Body of pancreas (tissue), 4 donors: ENCODE data around the gene UGT1A1. TPM values are rescaled to one million over a fixed set of nuclear protein-coding genes. Genes with fewer than 3 reads are reported as not detected.

ENCODE experiments used
- ATAC-seq: fragments of 150-250 bp; one replicate; pipeline ENCODE4 v1.9.1; 2016
- DNase-seq, 4 donors: peaks; one replicate each; pipeline ENCODE4 v3.0.0-alpha.2; 2019
- H3K27ac ChIP-seq, 4 donors: fragments of 200-600 bp; sonication (generic); 1 replicate in 3 of 4; 2 replicates in 1 of 4; pipeline versions ENCODE4 v1.5.1 to v1.6.1; 2016 to 2019; ENCODE audit warnings: mild to moderate bottlenecking in 1 of 4, mixed read lengths in 1 of 4, moderate library complexity in 1 of 4
- H3K27me3 ChIP-seq, 2 donors: fragments of 200-600 bp; sonication (generic); one replicate each; pipeline ENCODE4 v1.6.0; 2016; ENCODE audit warnings: mild to moderate bottlenecking in 1 of 2
- H3K36me3 ChIP-seq, 2 donors: fragments of 200-600 bp; sonication (generic); replicated peaks in 1 of 2; 2 replicates each; pipeline ENCODE4 v1.5.1; 2016; ENCODE audit warnings: low read depth in 2 of 2; ENCODE audit not compliant: insufficient read depth in 1 of 2
- H3K4me1 ChIP-seq: fragments of 200-600 bp; sonication (generic); one replicate; pipeline ENCODE4 v1.6.0; 2016
- H3K4me3 ChIP-seq, 2 donors: fragments of 200-600 bp; sonication (generic); 1 replicate in 1 of 2; 2 replicates in 1 of 2; pipeline ENCODE4 v1.5.1; 2016 to 2019
- H3K9me3 ChIP-seq, 3 donors: fragments of 200-600 bp; sonication (generic); 1 replicate in 2 of 3; 2 replicates in 1 of 3; pipeline ENCODE4 v1.5.1; 2016
- CTCF ChIP-seq, 7 experiments: fragments of 450-650 bp in 4 of 7; fragments of 200-600 bp in 3 of 7; sonication (generic) in 3 of 7; IDR thresholded peaks; one replicate each; pipeline ENCODE4 v1.5.1; 2016 to 2019; ENCODE audit warnings: antibody characterized with exemption in 7 of 7
- POLR2A ChIP-seq, 3 donors: fragments of 450-650 bp; IDR thresholded peaks; one replicate each; pipeline ENCODE4 v1.6.1; 2016; ENCODE audit warnings: antibody characterized with exemption in 3 of 3, mild to moderate bottlenecking in 2 of 3
- WGBS, 2 donors: methylation state at CpG; one replicate each; pipeline ENCODE4 v1.1.5; 2017; 5-methylcytosine and 5-hydroxymethylcytosine counted together
- intact Hi-C: fragments of 100-400 bp; cut with DNase I; formaldehyde crosslinking; loops from one replicate; pipeline ENCODE4 v1.15.1; 2023
- total RNA-seq, 2 donors: library from RNA; depleted of rRNA; stranded (reverse); fragments of >200 nt; gene quantifications; one replicate each; pipeline ENCODE4 v1.1.0, GENCODE V29; 2016

The UGT1A1 gene
- total RNA-seq, 2 donors from 2014 or later: not detected

GRCh38 chr2:233813236-233814055 lies 53.4 kb downstream of the UGT1A1 start:
- peak in 1 of 4 donors; percentile 1 for DNase-seq

GRCh38 chr2:233814056-233814835 lies 54.2 kb downstream of the UGT1A1 start:
- TF ChIP-seq CTCF (IDR thresholded peaks at IDR 0.05): no peak
- no peak for TF ChIP-seq POLR2A (IDR thresholded peaks at IDR 0.05)

More at GRCh38 chr2:233813236-233814055, 53.4 kb downstream of the UGT1A1 start:
- ATAC-seq: no peak
- TF ChIP-seq CTCF (IDR thresholded peaks at IDR 0.05): no peak
- no peak for TF ChIP-seq POLR2A (IDR thresholded peaks at IDR 0.05)
- 64 to 73% methylated on average over 2 to 3 of the region's 3 CpGs for WGBS, 2 donors
- no peak overlapping the region for H3K4me3 ChIP-seq
- intact Hi-C loops: no loop called here
- H3K36me3 ChIP-seq: no peaks in the 10 kb centered on the region
- no peak overlapping the region for H3K27ac ChIP-seq
- no peaks in the 10 kb centered on the region for H3K4me1 ChIP-seq
- H3K9me3 ChIP-seq: no peaks in the 10 kb centered on the region
- H3K27me3 ChIP-seq: no peaks in the 10 kb centered on the region

GRCh38 chr2:233815861-233816260 lies 55.8 kb downstream of the UGT1A1 start:
- H3K27me3 ChIP-seq: no peaks in the 10 kb centered on the region
- H3K4me3 ChIP-seq: no peak overlapping the region
- no peaks in the 10 kb centered on the region for H3K36me3 ChIP-seq
- TF ChIP-seq POLR2A (IDR thresholded peaks at IDR 0.05) (no peak), CTCF (IDR thresholded peaks at IDR 0.05) (no peak)
- ATAC-seq: no peak
- 74 to 83% methylated on average over 6 of the region's 6 CpGs for WGBS, 2 donors
- H3K27ac ChIP-seq: no peak overlapping the region
- no peaks in the 10 kb centered on the region for H3K4me1 ChIP-seq
- DNase-seq: no peak
- intact Hi-C loops: no loop called here
- no peaks in the 10 kb centered on the region for H3K9me3 ChIP-seq

More at GRCh38 chr2:233814056-233814835, 54.2 kb downstream of the UGT1A1 start:
- Histone ChIP-seq H3K9me3 (no peaks in the 10 kb centered on the region), H3K27me3 (no peaks in the 10 kb centered on the region), H3K4me3 (no peak overlapping the region), H3K36me3 (no peaks in the 10 kb centered on the region), H3K4me1 (no peaks in the 10 kb centered on the region), H3K27ac (no peak overlapping the region)
- peak in 2 of 4 donors; percentile 3 to 4 for DNase-seq
- intact Hi-C loops: no loop called here
- WGBS, 2 donors: 57 to 67% methylated on average over 2 of the region's 2 CpGs
- no peak for ATAC-seq

GRCh38 chr2:233816334-233816733 lies 56.3 kb downstream of the UGT1A1 start:
- H3K36me3 ChIP-seq: no peaks in the 10 kb centered on the region
- H3K4me1 ChIP-seq: no peaks in the 10 kb centered on the region
- intact Hi-C loops: no loop called here
- ATAC-seq (no peak), DNase-seq (peak in 1 of 4 donors; percentile 0)
- no peak overlapping the region for H3K4me3 ChIP-seq
- WGBS, 2 donors: 57 to 61% methylated on average over 2 of the region's 2 CpGs
- H3K27me3 ChIP-seq: no peaks in the 10 kb centered on the region
- H3K27ac ChIP-seq: no peak overlapping the region
- TF ChIP-seq CTCF (IDR thresholded peaks at IDR 0.05) (no peak), POLR2A (IDR thresholded peaks at IDR 0.05) (no peak)
- H3K9me3 ChIP-seq: no peaks in the 10 kb centered on the region
